Activated CD8-positive, alpha-beta memory T cell treated with anti-CD3 and anti-CD28 coated beads for 24 hours (primary cell): ENCODE measurements around the gene MCM10.

ENCODE experiments used
- DNase-seq: peaks from one replicate; pipeline ENCODE4 v3.0.0-alpha.2; 2020

Gene MCM10

DNA sequence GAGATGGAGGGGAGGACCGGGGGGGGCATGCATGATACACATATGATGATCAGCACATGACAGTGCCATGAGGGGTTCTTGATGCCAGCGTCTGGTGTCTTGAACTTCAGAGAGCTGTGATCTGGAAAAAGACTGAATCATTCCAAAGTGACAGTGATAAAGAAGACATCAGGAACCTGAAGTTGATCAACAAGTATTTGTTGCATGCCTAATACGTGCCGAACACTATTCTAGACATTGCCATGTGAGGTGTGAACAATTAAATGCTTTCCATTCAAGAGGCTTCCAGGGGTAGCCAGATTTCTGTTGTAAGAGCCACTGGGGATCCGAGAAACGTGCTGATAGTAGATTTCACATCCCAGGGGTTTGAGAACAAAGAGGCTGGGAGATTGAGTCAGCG, 6.2 kb downstream of the MCM10 start:
- DNase-seq, result no peak

DNA sequence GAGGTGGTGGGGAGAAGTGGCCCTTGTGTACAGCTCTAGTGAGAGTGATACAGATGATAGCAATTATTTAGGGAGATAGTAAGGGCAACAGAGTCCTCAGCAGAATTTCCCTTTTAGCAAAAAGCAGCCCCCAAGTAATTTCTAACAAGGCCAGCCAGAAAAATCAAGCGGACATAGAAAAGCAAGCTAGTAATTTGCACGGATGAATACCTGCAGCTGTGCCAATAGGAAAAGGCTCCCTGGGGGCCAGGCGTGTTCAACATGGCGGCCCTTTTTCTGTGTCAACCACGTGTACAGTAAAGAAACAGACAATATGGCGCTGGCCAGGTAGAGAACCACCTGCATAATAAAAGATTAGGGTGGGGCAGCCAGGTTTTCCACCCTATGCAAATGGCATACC, 7.4 kb downstream of the MCM10 start:
- no peak for DNase-seq

DNA sequence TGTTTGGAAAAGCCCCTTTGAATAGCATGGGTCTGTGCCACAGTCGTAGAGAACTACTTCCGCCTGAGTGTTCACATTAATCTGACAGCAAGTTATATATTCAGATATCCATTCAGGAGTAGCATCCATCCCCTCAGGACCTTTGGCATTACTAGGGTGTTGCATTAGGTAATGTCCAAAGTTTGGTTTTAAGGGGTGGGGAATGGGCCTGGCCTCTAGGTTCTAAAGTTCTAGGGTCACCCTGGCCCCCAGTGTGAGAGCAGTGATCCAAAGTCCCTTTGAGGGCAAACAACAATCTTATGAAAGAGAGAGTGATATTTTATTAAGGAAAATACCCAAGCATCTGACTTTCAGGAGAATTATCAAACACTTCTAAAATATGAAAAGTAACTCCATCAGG, 12.3 kb downstream of the MCM10 start:
- DNase-seq, result no peak

DNA sequence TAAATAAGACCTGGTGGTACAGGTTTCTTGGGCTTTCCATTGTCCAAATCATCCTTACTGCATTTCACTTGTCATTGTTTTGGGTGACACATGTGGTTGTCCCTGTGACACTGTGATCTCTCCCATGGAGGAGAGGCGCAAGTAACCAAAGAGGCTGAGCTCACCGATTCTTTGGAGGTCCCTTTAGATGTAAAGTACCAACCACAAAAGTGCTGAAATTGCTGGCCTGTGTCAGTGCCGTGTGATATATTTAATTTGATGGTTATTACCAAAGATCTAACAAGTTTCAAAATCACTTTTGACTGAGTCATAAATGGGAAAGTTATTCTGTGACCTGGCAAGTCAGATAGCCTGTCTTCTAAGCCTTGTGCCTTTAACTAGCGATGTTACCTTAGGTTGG, 19.4 kb downstream of the MCM10 start:
- no peak for DNase-seq

DNA sequence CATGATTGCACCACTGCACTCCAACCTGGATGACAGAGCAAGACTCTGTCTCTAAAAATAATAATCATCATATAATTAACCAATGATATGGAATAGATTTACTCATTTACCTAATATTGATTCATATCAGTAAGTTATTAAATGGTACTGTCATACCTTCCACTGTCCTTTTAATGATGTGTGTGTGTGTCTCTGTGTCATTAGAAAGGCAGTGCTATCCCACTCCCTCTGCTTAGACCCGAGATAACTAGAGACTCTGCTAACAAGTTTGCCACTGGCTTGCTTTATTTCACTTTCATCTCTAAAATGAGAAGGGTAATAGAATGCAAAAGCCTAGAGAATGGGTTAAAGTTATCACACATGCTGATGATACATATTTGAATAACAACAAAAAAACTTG, 21.1 kb downstream of the MCM10 start:
- no peak for DNase-seq

DNA sequence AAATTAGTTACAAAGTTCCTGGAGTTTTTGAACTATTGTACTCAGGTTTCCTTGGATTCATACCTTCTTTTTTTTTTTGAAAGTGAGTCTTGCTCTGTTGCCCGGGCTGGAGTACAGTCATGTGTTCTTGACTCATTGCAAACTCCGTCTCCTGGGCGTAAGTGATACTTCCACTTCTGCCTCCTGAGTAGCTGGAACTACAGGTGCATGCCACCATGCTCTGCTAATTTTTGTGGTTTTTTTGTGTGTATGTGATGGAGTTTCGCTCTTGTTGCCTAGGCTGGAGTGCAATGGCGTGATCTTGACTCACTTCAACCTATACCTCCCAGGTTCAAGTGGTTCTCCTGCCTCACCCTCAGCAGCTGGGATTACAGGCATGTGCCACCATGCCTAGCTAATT, 22.3 kb downstream of the MCM10 start:
- DNase-seq, result no peak

DNA sequence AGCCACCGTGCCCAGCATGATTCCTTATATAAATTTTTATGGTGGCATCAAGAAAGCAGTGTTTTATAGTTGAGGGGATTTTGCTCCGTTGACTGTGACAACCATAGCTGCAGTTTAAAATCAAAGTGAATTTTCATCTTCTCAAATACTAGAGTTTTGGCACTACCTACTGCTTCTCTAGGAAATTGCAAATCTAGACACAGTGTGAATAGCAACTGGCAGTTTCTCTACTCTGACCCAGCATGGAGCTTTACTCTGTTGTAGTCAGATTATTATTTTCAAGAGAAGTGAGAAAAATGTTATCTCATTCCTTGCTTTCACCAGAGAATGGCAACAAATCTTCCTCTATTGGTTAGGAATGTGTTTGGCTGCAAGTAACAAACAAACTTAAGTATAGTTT, 22.9 kb downstream of the MCM10 start:
- no peak for DNase-seq

DNA sequence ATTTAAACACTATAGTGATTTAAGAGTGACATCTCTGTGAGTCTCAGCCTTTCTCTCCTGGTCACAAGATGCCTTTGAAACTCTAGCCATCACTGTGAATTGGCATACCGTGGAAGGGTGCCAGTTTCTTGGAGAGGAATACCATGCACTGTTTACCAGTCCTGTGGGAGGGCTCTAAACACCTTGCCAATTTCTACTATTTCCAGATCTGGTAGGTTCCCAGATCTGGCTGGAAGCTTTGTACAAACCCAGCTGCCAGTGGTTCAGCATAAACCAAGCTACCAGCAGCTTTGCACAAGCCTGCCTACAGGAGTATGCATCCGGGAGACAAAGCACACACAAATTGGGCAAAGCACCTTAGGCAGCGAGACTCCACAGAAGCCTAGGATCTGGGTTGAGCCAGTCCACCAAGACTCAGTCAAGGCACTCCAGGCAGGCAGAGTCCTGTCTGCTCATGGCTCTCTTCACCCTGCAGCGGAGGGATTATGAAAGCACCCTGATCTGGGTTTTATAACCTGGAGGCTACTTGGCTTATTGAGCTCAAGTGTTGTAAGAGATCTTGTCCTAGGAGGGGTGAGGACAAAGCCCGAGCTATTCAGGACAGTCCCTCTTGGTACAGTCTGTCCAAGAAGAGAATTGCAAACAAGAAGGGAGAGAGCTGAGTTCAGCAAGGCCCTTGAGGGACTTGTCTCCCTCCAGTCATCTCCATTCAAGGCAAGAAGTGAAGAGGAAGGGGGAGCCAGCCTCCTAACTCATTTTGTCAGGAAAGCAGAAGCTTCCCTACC, 23.6 kb downstream of the MCM10 start:
- no peak for DNase-seq

DNA sequence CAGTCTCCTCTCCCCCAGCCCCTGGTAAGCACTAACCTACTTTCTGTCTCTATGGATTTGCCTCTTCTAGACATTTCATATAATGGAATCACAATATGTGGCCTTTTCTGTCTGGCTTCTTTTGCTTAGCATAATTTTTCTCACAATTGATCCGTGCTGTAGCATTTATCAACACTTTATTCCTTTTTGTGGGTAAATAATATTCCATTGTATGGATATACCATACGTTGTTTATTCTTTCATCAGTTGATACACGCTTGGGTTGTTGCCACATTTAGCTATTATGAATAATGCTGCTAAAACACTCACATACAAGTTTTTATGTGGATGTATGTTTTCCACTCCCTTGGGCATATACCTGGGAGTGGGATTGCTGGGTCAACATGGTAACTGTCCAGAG, 25.8 kb downstream of the MCM10 start:
- no peak for DNase-seq

DNA sequence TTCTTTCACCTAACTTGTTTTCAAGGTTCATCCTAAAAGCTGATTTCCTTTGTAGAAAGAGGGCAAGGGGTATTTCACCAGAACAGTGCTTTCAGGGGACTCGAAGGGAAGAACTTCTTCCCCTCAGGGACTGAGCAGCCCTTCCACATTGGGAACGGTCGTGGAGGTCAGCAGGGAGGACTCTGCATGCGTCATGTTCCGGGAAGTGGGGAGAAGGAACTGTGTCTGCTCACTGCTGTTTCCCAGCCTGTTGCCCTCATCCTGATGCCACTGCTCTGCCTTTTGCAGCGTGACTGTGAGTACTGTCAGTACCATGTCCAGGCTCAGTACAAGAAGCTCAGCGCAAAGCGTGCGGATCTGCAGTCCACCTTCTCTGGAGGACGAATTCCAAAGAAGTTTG, 27.2 kb downstream of the MCM10 start:
- no peak for DNase-seq

DNA sequence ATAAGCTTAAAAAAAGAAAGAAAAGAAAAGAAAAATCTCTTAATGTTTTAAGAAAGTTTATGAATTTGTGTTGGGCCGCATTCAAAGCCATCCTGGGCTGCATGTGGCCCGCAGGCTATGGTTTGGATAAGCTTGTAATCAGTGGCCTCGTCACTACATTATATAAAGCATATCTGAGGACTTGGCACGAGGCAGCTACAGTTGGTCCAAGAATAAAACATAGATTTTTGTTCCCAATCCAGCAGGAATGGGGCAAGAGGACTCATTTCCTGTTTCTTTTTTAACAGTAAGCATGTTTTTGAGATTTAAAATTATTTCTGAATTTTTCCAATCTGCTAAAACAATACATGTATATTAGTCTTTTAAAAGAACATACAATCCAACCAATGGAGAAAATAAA, 28.6 kb downstream of the MCM10 start:
- DNase-seq, result no peak

DNA sequence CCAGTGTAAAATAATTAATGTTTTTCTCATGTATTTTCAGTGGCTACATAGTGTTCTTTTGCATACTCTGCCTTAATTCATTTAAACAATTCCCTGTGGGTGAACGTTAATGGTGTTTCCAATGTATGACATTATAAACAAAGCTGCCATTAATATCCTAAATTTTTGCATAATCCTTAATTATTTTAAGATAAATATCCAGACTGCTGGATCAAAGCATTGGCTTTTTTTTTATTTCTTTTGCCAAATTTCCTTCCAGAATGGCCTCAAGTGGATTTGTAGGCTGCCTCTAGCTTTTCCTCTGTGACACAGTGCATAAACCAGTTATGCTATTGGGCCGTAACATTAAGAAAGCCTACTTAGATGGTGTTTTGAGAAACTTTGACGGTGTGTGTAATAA, 29.5 kb downstream of the MCM10 start:
- DNase-seq, result no peak

DNA sequence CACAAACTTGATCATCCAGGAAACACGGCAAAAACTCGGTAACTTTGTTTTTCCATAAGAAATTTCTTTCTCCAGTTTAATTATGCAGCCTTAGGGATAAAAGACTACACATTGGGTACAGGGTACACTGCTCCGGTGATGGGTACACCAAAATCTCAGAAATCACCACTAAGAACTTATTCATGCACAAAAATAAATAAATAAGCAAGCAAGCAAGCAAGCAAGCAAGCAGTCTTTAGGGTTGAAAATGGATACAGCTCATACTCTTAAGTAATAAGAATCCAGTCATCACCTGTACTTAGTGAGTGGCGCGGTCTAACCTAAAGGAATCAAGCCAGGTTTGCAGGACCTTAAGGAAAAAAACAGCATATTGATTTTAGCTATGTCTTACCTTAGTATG, 30.0 kb downstream of the MCM10 start:
- DNase-seq, result no peak

DNA sequence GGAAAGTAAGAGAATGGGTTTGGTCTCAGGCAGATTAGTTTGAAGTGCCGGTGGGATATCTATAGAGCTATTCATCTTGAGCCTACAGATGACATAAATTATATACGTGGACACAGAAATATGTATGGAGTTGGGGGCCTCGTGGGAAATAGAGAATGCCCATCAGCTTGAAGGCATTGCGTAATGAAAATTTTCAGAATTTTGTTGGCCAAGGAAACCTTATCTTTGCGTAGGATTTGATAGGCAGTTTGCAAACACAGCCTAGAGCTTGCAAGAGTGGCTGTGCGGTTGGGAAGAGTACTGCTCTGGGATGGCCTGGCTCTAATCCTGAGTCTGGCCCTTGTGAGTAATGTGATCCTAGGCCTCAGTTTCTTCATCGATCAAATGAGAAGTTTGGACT, 32.3 kb downstream of the MCM10 start:
- no peak for DNase-seq

DNA sequence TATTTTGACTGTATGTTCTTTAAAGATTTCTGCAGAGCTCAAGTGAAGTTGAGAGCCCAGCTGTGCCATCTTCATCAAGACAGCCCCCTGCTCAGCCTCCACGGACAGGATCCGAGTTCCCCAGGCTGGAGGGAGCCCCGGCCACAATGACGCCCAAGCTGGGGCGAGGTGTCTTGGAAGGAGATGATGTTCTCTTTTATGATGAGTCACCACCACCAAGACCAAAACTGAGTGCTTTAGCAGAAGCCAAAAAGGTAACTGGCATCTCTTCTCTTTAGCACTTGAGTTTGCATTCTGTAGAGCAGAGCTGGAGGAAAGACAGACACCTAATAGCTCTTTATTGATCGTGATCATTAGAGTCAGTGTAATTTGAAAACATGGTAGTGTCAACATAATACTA, 33.7 kb downstream of the MCM10 start:
- DNase-seq, result no peak

DNA sequence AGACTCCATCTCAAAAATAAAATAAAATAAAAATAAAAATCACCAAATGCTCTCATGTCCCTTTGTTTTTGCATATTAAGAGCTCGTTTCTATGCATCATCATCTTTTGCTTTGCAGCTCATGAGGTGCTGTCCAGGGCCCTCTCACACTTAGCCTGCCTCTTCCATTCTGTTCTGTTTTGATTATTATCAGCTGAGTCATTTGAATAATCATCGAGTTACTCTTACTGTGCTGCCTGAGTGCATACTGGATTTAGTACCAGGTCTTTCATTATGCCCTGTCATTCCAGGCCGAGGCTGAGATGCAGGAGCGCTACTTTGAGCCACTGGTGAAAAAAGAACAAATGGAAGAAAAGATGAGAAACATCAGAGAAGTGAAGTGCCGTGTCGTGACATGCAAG, 39.8 kb downstream of the MCM10 start:
- no peak for DNase-seq

DNA sequence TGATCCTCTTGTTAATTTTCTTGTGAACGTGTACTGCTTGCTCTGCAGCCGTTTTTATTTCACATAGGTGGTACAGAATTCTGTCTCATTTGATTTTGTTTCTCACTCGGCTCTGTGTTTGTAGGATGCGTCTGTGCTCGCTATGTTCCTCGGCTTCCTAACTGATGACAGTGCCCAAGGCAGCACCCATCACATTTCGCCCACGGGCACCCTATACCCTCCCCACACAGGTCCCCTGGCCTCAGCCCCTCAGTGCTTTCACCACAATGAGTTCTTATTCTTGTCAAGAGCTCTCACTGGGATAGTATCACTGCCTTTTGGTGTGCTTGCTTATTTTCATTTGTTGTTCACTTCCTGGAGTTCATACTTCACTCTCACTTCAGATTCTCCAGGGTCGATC, 44.7 kb downstream of the MCM10 start:
- no peak for DNase-seq

DNA sequence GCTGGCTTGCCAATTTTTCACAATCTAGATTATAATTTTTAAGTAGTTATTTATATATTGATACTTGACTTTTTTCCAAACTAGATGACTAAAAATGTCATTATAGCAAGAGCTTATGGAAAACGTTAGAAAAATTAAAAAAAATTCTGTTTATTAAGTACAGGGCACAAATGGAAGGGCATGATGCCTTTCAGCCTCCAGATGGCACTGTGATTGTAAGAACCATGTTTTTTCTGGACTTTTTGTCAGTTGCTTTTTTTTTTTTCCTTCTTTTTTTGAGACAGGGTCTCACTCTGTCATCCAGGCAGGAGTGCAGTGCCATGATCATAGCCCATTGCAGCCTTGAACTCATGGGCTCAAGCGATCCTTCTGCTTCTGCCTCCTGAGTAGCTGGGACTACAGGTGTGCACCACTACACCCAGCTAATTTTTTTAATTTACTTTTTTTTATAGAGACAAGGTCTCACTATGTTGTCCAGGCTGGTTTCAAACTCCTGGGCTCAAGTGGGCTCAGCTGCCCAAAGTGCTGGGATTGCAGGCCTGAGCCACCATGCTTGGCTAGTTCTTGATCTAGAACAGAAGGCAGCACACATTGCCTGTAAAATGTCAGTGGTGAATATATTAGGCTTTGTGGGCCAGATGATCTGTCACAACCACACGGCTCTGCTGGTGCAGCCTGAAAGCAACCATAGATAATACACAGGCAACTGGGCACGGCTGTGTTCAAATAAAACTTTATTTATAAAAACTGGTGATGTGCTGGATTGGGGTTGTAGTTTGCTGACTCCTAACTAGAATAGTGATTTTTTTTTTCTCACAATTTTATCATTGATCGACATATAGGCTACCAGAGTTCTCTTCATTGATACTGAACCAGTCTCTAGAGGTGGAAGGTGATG, 45.4 kb downstream of the MCM10 start:
- no peak for DNase-seq

DNA sequence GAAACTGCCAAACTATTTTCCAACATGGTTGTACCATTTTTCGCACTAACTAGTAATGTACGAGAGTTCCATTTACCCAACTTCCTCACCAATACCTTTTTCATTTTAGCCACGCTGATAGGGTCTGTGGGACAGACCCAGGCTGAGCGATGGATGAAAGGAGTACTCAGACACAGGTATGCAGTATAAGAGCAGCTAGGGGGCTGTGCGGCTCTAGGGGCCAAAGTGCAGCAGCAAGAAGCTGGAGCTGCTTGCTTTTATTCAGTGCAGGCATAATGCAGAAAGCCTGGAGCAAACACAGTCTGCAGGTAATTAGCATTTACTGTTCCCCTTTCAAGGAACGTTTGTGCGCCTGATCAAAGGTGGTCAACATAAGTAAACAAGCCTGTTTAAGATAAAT, 51.8 kb downstream of the MCM10 start:
- no peak for DNase-seq

DNA sequence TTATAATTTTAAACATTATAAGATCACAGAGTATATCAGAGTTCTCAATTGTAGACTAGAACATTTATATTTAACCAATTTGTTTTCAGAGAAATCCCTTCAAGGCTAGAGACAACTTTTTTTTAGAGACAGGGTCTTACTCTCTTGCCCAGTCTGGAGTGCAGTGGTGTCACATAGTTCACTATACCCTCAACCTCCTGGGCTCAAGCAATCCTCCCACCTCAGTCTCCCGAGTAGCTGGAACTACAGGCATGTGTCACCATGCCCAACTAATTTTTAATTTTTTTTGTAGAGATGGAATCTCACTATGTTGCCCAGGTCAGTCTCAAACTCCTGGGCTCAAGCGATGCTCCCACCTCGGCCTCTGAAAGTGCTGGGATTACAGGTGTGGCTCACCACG, 57.5 kb downstream of the MCM10 start:
- DNase-seq, result no peak

DNA sequence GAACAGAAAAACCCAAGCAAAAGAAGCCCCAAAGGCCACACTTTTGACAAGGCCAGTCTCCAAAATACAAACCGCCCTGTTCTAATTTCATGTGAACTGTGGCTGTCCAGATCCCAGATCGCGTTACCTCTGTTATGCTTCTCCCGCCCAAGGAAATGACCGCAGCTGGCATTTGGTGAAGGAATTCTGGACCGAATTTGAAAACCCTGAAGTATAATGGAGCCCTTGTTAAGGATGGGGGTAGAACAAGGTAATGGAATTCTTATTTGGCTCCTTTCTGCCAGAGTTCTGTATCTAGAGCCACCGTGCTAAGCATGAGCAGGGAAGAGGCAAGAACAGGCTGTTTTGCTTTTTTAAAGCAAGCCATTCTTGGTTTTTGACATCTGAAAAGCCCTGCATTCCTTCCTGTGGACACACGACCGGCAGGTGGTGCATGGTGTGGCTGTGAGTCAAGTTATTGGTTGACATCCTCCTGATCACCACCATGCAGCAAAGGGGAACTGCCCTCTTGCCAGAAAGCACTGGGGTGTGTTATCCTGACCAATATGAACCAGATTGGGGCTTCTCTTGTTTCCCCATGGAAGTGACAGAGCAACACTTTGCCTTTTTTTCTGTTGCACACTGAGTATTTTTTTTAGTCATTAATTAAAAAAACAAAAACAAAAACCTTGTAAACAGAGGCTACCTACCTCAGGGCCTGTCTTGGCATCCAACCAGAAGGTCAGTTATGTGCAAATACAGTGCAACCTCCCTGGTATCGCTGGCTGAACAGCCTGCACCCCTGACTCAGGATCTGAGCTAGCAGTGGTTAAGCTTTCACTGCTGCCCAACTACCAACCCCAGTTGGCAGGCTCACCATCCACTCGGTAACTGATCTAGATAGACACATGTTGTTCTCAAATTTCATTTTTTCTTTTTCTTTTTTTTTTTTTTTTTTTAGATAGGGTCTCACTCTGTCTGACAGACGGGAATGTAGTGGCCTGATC, 58.6 kb downstream of the MCM10 start:
- no peak for DNase-seq

DNA sequence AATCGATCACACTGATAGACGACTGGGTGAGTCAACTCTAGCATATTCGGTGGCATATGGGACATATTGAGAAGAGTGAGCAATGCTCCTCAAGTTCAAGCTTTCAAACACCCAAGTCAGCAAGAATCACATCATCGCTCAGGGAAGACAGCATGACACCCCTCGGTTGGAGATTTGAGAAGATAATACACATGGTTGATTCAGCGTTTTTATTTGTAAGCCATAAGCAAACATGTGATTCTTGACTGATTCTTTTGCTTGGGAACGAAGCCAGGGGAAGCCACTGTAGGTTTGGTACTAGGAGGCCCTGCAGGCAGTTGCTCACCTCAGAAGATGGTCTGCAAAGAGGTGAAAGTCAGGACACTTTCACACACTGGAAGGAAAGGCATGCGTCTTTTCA, 60.2 kb downstream of the MCM10 start:
- no peak for DNase-seq

DNA sequence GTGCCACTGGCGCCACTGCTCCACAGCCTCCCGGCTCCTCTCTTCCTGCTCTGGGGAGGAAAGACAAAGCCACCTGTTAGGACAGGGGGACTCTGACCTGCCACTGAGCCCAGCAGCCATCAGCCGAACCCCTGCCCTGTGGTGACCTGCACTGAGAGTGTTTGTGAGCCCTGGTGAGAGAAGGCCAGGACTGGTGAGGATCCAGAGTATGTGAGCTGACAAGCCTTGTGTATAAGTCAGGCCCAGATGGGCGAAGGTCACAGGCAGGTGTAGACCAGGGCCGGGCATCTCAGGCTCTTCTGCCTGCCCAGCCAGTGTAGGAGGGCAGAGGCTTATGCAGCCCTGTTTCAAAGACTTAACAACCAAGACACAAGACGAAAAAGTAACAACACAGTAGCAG, 60.8 kb downstream of the MCM10 start:
- DNase-seq, result no peak
